Activated T-cell treated with anti-CD3 and anti-CD28 coated beads, Interleukin-2, amount 50 U/mL, for 24 hours (primary cell): ENCODE data around the gene OSBPL7.

Source experiments
- DNase-seq: peaks from one replicate; pipeline ENCODE4 v3.0.0-alpha.2; 2020
- H3K27ac Mint-ChIP-seq: 2 replicates; pipeline ENCODE4 v1.8.0; 2020; ENCODE audit warnings: mild to moderate bottlenecking, mixed read lengths
- H3K27me3 Mint-ChIP-seq: 2 replicates; pipeline ENCODE4 v1.8.0; 2020; ENCODE audit warnings: mixed read lengths
- H3K36me3 Mint-ChIP-seq: 2 replicates; pipeline ENCODE4 v1.8.0; 2020; ENCODE audit warnings: low read depth, mixed read lengths
- H3K4me1 Mint-ChIP-seq: 2 replicates; pipeline ENCODE4 v1.8.0; 2020; ENCODE audit warnings: low read depth, mixed read lengths
- H3K4me3 Mint-ChIP-seq: 2 replicates; pipeline ENCODE4 v1.8.0; 2020; ENCODE audit warnings: mild to moderate bottlenecking, moderate library complexity, mixed read lengths
- H3K9me3 Mint-ChIP-seq: 2 replicates; pipeline ENCODE4 v1.8.0; 2020; ENCODE audit warnings: mixed read lengths

Gene OSBPL7

GRCh38 chr17:47808830-47809480, 12.6 kb downstream of the OSBPL7 start:
- Mint-ChIP-seq H3K4me3 (no peak overlapping the region), H3K27me3 (no peaks in the 10 kb centered on the region), H3K4me1 (peaks cover 18% of the 10 kb centered on the region), H3K9me3 (no peaks in the 10 kb centered on the region), H3K36me3 (peaks cover 74% of the 10 kb centered on the region), H3K27ac (no peak overlapping the region)
- DNase-seq = no peak

- no peak overlapping the region for H3K27ac Mint-ChIP-seq
- H3K4me3 Mint-ChIP-seq = no peak overlapping the region
- H3K4me1 Mint-ChIP-seq = peaks cover 18% of the 10 kb centered on the region
- peaks cover 71% of the 10 kb centered on the region for H3K36me3 Mint-ChIP-seq
- no peaks in the 10 kb centered on the region for H3K27me3 Mint-ChIP-seq
- H3K9me3 Mint-ChIP-seq = no peaks in the 10 kb centered on the region
- DNase-seq = peak; percentile 13
Measured at GRCh38 chr17:47808036-47808829, 13.4 kb downstream of the OSBPL7 start.

GRCh38 chr17:47807421-47807820, 14.2 kb downstream of the OSBPL7 start:
- H3K9me3 Mint-ChIP-seq = no peaks in the 10 kb centered on the region
- peaks cover 63% of the 10 kb centered on the region for H3K36me3 Mint-ChIP-seq
- no peak overlapping the region for H3K4me3 Mint-ChIP-seq
- H3K27ac Mint-ChIP-seq = peak overlapping the region; percentile 45
- peaks cover 18% of the 10 kb centered on the region for H3K4me1 Mint-ChIP-seq
- DNase-seq = peak; percentile 13
- H3K27me3 Mint-ChIP-seq = no peaks in the 10 kb centered on the region

GRCh38 chr17:47806913-47807255, 14.7 kb downstream of the OSBPL7 start:
- no peak overlapping the region for H3K4me3 Mint-ChIP-seq
- H3K4me1 Mint-ChIP-seq = peaks cover 18% of the 10 kb centered on the region
- no peak for DNase-seq
- H3K27ac Mint-ChIP-seq = no peak overlapping the region
- peaks cover 58% of the 10 kb centered on the region for H3K36me3 Mint-ChIP-seq
- H3K9me3 Mint-ChIP-seq = no peaks in the 10 kb centered on the region
- H3K27me3 Mint-ChIP-seq = no peaks in the 10 kb centered on the region

- Mint-ChIP-seq H3K9me3 (no peaks in the 10 kb centered on the region), H3K36me3 (peaks cover 52% of the 10 kb centered on the region), H3K4me3 (no peak overlapping the region), H3K27ac (no peak overlapping the region), H3K27me3 (no peaks in the 10 kb centered on the region), H3K4me1 (peaks cover 15% of the 10 kb centered on the region)
- DNase-seq = no peak
Measured at GRCh38 chr17:47806026-47806912, 15.3 kb downstream of the OSBPL7 start.

DNA sequence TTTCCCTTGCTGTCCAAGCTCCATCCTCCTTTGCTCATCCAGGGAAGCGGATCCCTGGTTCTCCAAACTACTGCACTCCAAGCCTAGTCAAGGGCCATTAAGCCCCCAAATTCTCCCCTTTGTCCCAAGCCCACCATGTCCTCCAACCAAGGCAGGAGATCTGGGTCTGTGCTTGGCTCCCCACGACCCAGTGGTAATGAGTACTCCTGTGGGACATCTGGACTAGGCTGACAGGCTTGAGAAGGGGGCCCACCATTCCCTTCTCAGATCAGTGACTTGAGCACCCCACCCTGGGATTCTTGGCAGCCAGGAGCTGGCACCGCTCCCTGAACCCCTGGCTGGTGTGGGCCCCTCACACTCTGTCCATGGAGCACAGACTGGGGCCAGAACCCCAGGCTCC, 17.1 kb downstream of the OSBPL7 start:
- Mint-ChIP-seq H3K9me3 (no peaks in the 10 kb centered on the region), H3K4me3 (no peak overlapping the region), H3K36me3 (peaks cover 35% of the 10 kb centered on the region), H3K27me3 (no peaks in the 10 kb centered on the region), H3K4me1 (no peaks in the 10 kb centered on the region), H3K27ac (no peak overlapping the region)
- DNase-seq = no peak

GRCh38 chr17:47803751-47804150, 17.8 kb downstream of the OSBPL7 start:
- no peak for DNase-seq
- no peaks in the 10 kb centered on the region for H3K27me3 Mint-ChIP-seq
- H3K9me3 Mint-ChIP-seq = no peaks in the 10 kb centered on the region
- H3K36me3 Mint-ChIP-seq = peaks cover 28% of the 10 kb centered on the region
- H3K4me3 Mint-ChIP-seq = no peak overlapping the region
- H3K27ac Mint-ChIP-seq = no peak overlapping the region
- no peaks in the 10 kb centered on the region for H3K4me1 Mint-ChIP-seq

GRCh38 chr17:47803201-47803600, 18.4 kb downstream of the OSBPL7 start:
- DNase-seq = no peak
- H3K4me3 Mint-ChIP-seq = no peak overlapping the region
- H3K4me1 Mint-ChIP-seq = no peaks in the 10 kb centered on the region
- no peaks in the 10 kb centered on the region for H3K27me3 Mint-ChIP-seq
- H3K9me3 Mint-ChIP-seq = no peaks in the 10 kb centered on the region
- no peak overlapping the region for H3K27ac Mint-ChIP-seq
- peaks cover 22% of the 10 kb centered on the region for H3K36me3 Mint-ChIP-seq

DNA sequence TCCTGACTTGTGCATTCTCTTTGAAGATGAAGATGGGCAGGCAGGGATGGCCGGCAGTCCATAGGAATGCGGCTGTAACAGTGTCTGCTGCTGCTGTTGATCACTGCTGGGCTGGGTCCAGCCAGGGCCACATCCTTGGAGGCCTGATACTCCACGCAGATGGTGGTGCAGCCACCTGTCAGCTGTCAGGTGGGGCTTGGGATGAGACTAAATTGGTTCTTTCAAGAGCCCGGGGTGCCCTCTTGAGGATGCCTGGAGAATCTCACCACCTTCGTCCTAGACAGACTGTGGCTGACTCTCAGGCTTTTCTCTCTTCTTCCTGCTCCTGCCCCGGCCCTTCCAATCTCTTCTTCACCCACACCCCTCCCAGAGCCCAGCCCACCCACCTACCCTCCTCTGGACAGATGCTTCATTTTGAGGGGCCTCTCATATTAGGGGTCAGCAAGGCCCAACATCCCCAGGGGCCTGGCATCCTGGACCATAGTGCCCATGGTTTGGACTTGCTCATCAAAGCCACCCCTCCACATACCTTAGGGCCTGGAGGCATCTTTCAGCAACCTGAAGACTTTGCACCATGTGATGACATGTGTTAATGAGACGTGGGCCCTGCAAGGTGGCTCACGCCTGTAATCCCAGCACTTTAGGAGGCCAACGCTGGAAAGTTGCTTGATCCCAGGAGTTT, 19.1 kb downstream of the OSBPL7 start:
- DNase-seq = peak; percentile 71
- Mint-ChIP-seq H3K4me3 (no peak overlapping the region), H3K27me3 (no peaks in the 10 kb centered on the region), H3K4me1 (no peaks in the 10 kb centered on the region), H3K27ac (no peak overlapping the region), H3K36me3 (peaks cover 15% of the 10 kb centered on the region), H3K9me3 (no peaks in the 10 kb centered on the region)

DNA sequence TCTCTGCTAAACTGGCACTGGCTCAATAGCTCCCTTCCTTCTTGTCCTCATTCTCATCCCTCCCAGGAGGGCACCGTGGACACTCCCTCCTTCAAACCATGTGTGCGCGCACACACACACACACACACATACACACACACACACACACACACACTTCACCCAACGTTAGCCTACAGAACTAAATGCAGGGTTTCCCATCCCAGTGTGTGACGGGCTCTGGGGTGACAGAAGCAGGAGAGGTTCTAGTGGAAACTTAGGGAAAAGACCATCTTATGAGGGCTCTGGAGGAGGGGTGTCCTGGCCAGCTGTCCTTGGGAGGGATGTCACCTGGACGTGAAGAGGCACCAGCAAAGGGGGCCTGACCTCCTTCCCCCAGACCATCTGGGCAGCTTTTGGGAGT, 19.7 kb downstream of the OSBPL7 start:
- H3K27ac Mint-ChIP-seq = no peak overlapping the region
- no peaks in the 10 kb centered on the region for H3K9me3 Mint-ChIP-seq
- H3K4me3 Mint-ChIP-seq = no peak overlapping the region
- DNase-seq = no peak
- no peaks in the 10 kb centered on the region for H3K4me1 Mint-ChIP-seq
- H3K27me3 Mint-ChIP-seq = no peaks in the 10 kb centered on the region
- H3K36me3 Mint-ChIP-seq = peaks cover 9% of the 10 kb centered on the region

DNA sequence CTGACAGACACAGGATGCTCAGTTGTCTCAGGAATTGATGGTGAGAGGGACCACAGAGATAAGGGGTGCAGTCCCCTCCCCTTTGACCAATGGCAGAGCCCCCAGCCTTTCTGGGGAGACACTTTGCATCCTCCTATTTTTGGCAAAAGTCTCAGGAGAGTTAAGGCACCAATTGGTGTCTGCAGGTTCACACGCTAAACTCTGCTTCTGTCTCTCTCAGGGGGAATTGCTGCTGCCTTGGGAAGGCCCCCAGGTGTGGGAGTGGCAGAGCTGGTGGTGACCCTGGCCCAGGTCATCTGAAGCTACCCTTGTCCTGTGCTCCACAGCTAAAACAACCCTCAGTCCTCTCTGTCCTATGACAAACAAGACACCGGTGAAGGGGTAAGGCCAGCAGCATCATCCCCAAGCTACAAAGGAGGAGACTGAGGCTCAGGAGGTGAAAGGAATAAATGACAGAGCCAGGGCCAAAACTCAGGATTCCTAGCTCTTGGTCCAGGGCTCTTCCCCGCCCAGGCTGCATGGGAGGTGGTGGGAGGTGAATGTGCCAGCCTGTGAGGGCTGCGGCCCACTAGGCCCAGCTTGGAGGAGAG, 20.3 kb downstream of the OSBPL7 start:
- Mint-ChIP-seq H3K36me3 (peaks cover 3% of the 10 kb centered on the region), H3K4me1 (no peaks in the 10 kb centered on the region), H3K27ac (no peak overlapping the region), H3K9me3 (no peaks in the 10 kb centered on the region), H3K4me3 (no peak overlapping the region), H3K27me3 (no peaks in the 10 kb centered on the region)
- DNase-seq = no peak

DNA sequence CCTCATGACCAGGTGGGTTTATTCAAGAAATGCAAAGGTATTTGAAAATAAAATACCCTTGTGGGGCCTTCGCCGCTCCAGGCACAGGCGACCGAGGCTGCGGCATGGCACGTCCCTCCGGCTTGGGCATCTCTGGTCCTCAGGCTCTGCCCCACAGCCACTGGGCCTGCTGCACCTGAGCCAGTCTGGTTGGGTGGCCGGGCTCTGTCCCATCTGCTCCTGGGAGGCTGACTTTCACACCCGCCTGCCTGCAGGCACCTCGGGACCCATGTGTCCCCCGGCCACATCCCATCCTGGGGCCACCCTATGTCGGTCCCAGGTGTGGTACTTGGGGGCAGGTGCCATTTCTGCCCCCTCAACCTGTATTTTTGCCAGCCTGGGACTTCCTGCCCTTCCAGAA, 20.9 kb downstream of the OSBPL7 start:
- DNase-seq = no peak
- H3K4me3 Mint-ChIP-seq = no peak overlapping the region

DNA sequence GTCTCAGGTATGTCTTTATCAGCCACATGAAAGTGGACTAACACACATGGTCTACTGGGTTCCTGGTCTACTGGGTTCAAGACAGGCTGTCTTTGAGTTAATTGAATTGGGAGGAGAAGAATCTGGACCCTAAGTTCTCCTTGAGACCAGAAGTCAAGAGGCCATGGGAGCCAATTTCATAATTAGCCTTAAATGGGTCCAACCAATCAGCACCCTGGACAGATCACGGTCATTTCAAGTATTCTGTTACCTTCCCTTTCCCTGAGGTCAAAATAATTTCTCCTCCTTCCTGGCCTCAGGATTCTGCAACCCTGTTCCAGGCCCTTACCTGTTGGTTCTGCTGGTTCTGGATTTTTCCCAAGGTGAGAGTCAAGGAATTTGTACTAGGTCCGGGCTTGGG, 23.8 kb downstream of the OSBPL7 start:
- no peak overlapping the region for H3K4me3 Mint-ChIP-seq
- H3K36me3 Mint-ChIP-seq = no peaks in the 10 kb centered on the region
- H3K27me3 Mint-ChIP-seq = peaks cover 22% of the 10 kb centered on the region
- no peak for DNase-seq
- no peaks in the 10 kb centered on the region for H3K4me1 Mint-ChIP-seq
- no peaks in the 10 kb centered on the region for H3K9me3 Mint-ChIP-seq
- no peak overlapping the region for H3K27ac Mint-ChIP-seq

More for the DNA sequence above, 20.9 kb downstream of the OSBPL7 start:
- Mint-ChIP-seq H3K4me1 (no peaks in the 10 kb centered on the region), H3K27ac (no peak overlapping the region), H3K27me3 (no peaks in the 10 kb centered on the region), H3K9me3 (no peaks in the 10 kb centered on the region), H3K36me3 (no peaks in the 10 kb centered on the region)

DNA sequence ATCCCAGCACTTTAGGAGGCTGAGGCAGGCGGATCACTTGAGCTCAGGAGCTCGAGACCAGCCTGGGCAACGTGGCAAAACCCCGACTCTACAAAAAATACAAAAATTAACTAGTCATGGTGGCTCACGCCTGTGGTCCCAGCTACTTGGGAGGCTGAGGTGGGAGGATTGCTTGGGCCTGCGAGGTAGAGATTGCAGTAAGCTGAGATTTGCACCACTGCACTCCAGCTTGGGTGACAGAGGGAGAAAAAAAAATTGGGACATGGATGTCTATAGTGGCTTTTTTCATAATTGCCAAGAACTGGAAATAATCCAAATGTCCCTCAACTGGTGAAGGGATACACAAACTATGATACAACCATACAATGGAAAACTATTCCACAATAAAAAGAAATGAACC, 28.6 kb downstream of the OSBPL7 start:
- no peaks in the 10 kb centered on the region for H3K36me3 Mint-ChIP-seq
- H3K4me3 Mint-ChIP-seq = no peak overlapping the region
- H3K27me3 Mint-ChIP-seq = peaks cover 63% of the 10 kb centered on the region
- peaks cover 8% of the 10 kb centered on the region for H3K4me1 Mint-ChIP-seq
- no peak overlapping the region for H3K27ac Mint-ChIP-seq
- no peaks in the 10 kb centered on the region for H3K9me3 Mint-ChIP-seq
- DNase-seq = no peak
